Dermis microvascular lymphatic vessel endothelial cell (primary cell): ENCODE data around the gene SPATA20. TPM values are rescaled to one million over a fixed set of nuclear protein-coding genes. Genes with fewer than 3 reads are reported as not detected.

ENCODE experiments used
- DNase-seq, 2 donors: peaks; one replicate each; pipeline versions ENCODE4 v3.0.0 to v3.0.0-alpha.2; 2010; ENCODE audit warnings: low read depth in 2 of 2
- total RNA-seq: library from RNA; depleted of rRNA; stranded (reverse); fragments of >200 nt; gene quantifications from 2 replicates; pipeline ENCODE4 v1.2.1, GENCODE V29; 2014

The SPATA20 gene
- total RNA-seq, 1 donor from 2014 or later, result 37.2 TPM

- no peak for DNase-seq
Observed at GRCh38 chr17:50576864-50577263, 29.9 kb downstream of the SPATA20 start.

GRCh38 chr17:50577451-50577954 lies 30.5 kb downstream of the SPATA20 start:
- no peak for DNase-seq

- DNase-seq, result no peak
Observed at GRCh38 chr17:50578173-50578572, 31.2 kb downstream of the SPATA20 start.

- DNase-seq, result no peak
Observed at GRCh38 chr17:50579399-50579798, 32.4 kb downstream of the SPATA20 start.

GRCh38 chr17:50580646-50581045 lies 33.7 kb downstream of the SPATA20 start:
- no peak for DNase-seq

- no peak for DNase-seq
Observed at GRCh38 chr17:50581316-50581715, 34.3 kb downstream of the SPATA20 start.

GRCh38 chr17:50582741-50583140 lies 35.8 kb downstream of the SPATA20 start:
- no peak for DNase-seq

GRCh38 chr17:50583641-50584040 lies 36.7 kb downstream of the SPATA20 start:
- DNase-seq, result no peak

- DNase-seq, result no peak
Observed at GRCh38 chr17:50584116-50584515, 37.1 kb downstream of the SPATA20 start.

- DNase-seq, result no peak
Observed at GRCh38 chr17:50584749-50585148, 37.8 kb downstream of the SPATA20 start.

GRCh38 chr17:50585346-50585745 lies 38.4 kb downstream of the SPATA20 start:
- DNase-seq, result no peak

GRCh38 chr17:50585891-50586290 lies 38.9 kb downstream of the SPATA20 start:
- DNase-seq, result no peak

- DNase-seq, result no peak
Observed at GRCh38 chr17:50586421-50587247, 39.7 kb downstream of the SPATA20 start.

GRCh38 chr17:50587571-50587970 lies 40.6 kb downstream of the SPATA20 start:
- no peak for DNase-seq

GRCh38 chr17:50588391-50589049 lies 41.5 kb downstream of the SPATA20 start:
- DNase-seq, result no peak

- no peak for DNase-seq
Observed at GRCh38 chr17:50589095-50589705, 42.2 kb downstream of the SPATA20 start.

- no peak for DNase-seq
Observed at GRCh38 chr17:50590946-50591737, 44.2 kb downstream of the SPATA20 start.

GRCh38 chr17:50593321-50593720 lies 46.3 kb downstream of the SPATA20 start:
- no peak for DNase-seq

- DNase-seq, result no peak
Observed at GRCh38 chr17:50594128-50594823, 47.3 kb downstream of the SPATA20 start.

- DNase-seq, result no peak
Observed at GRCh38 chr17:50594892-50595291, 47.9 kb downstream of the SPATA20 start.
